Natural killer cell treated with Interleukin-12 subunit alpha and Interleukin-12 subunit beta and Interleukin-15 and Interleukin-18, amount 100 ng/mL, for 72 hours (primary cell): ENCODE measurements around the gene TMEM45B. TPM values are rescaled to one million over a fixed set of nuclear protein-coding genes. Genes with fewer than 3 reads are reported as not detected.
A peak's percentile ranks its signal among the peaks of the same experiment; 100 is the strongest.
"Not testable (repeated sequence)": the region's sequence is repeated elsewhere in the genome, so short reads cannot be mapped to it uniquely, and the experiment has no call there.

Experiments
- ATAC-seq, 2 donors: fragments of 150-1000 bp; cut with Tn5 transposase in 1 of 2; sonication (Bioruptor Pico), chemical (Tn5 transposase) in 1 of 2; 2 replicates each; pipeline ENCODE4 v1.10.0; 2021
- DNase-seq: peaks from one replicate; pipeline ENCODE4 v3.0.0; 2022; ENCODE audit warnings: low spot score
- H3K27ac Mint-ChIP-seq, 2 donors: 1 replicate in 1 of 2; 2 replicates in 1 of 2; pipeline ENCODE4 v1.8.0; 2022; ENCODE audit warnings: mixed read lengths in 2 of 2, mild to moderate bottlenecking in 1 of 2, moderate library complexity in 1 of 2
- H3K27me3 Mint-ChIP-seq, 2 donors: 1 replicate in 1 of 2; 2 replicates in 1 of 2; pipeline ENCODE4 v1.8.0; 2022; ENCODE audit warnings: mixed read lengths in 2 of 2
- H3K36me3 Mint-ChIP-seq: one replicate; pipeline ENCODE4 v1.8.0; 2022; ENCODE audit warnings: mixed read lengths
- H3K4me1 Mint-ChIP-seq, 2 donors: 1 replicate in 1 of 2; 2 replicates in 1 of 2; pipeline ENCODE4 v1.8.0; 2022; ENCODE audit warnings: low read depth in 2 of 2, mixed read lengths in 2 of 2, mild to moderate bottlenecking in 1 of 2
- H3K4me3 Mint-ChIP-seq: one replicate; pipeline ENCODE4 v1.8.0; 2022; ENCODE audit warnings: mixed read lengths
- H3K9me3 Mint-ChIP-seq: 2 replicates; pipeline ENCODE4 v1.8.0; 2022; ENCODE audit warnings: mixed read lengths
- total RNA-seq, 2 donors: library from RNA; stranded (reverse); gene quantifications; one replicate each; pipeline ENCODE4 v1.2.3, GENCODE V29; 2022

Gene TMEM45B
- not detected for total RNA-seq

DNA sequence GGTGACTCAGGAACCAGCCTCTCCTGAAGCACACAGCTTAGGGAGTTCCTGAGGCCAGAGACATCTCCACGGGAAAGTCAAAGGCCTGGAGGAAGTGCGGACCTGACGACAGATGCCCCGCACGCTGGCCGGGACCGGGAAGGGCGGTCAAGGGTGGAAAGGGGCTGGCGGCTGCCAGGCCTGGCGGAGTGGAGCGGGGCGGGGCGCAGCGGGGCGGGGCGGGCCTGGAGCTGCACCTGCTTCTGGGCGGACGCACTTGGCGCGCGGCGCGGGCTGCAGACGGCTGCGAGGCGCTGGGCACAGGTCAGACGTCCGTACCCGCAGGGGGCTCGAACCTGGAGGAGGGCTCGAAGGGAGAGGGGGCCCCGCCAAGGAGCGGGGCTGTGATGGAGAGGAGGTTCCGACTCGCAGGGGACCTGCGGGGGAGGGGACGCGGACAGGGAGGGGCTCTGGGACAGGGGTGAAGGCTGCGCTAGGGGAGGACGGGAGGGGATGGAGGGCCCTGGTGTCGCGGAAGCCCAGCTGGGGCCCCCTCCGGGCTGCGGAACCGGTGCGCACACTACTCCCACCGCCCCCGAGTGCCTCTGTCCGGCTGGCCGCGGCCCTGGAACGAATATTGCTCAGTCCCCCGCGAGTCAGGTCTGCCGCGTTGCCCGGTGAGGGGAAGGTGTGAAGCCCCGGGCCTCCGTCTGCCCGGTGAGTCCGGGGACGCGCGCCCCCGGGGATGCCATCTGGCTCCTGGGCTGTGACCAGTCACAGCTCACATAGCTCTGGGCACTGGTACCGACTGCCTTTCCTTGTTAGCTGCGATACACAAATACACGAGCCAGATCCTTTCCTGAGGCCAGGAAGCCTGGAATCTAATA lies at the start of gene TMEM45B:
Gene TMEM45B (plus strand): TSS at position 253 of the 866 bp plus-strand sequence. CDS start 36,635 bp downstream, outside the sequence.
- Mint-ChIP-seq H3K36me3 (no peaks in the 10 kb centered on the region), H3K27me3 (peaks cover 28 to 58% of the 10 kb centered on the region in 2 donors), H3K9me3 (no peaks in the 10 kb centered on the region), H3K4me3 (peak within 1 kb of the TSS; percentile 49), H3K4me1 (peaks cover 6 to 9% of the 10 kb centered on the region in 2 donors), H3K27ac (no peak within 1 kb of the TSS)
- no peak for DNase-seq
- peak in 1 of 2 donors; percentile 41 for ATAC-seq

DNA sequence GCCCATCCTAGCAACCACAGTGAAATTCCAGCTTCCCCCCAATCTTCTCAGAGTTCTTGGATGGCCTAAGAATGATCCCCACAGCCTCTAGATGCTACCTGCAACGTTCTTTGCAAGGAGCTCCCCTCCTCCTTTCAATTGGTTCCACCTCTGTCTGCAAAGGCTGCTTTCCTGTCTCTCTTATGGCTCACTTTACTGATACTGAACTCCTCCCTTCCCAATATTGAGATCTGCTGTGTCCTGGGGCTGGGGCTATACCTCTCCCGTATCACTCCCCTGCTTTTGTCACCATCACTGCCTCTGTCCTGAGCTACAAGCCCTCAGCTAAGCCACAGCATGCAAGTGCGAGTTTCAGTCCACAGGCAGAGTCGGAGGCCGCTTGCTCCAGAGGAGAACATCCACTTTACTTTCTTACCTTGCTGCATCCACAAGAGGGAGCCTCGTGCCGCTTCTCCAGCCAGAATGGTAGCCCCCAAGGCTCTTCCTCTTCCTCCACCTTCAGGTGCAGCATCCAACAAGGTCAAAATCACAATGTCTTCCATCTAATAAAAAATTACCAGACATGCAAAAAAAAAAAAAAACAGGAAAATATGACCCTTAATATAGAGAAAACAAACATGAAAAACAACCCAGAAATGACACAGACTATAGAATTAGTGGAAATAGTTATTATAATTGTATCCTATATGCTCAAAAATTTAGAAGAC lies 48.6 kb upstream of the TMEM45B start:
- no peak overlapping the region for H3K27ac Mint-ChIP-seq
- ATAC-seq: no peak
- DNase-seq: no peak
- H3K4me3 Mint-ChIP-seq: no peak overlapping the region
- H3K9me3 Mint-ChIP-seq: peaks cover 4% of the 10 kb centered on the region
- no peaks in the 10 kb centered on the region for H3K36me3 Mint-ChIP-seq
- H3K4me1 Mint-ChIP-seq: no peaks in the 10 kb centered on the region
- H3K27me3 Mint-ChIP-seq: peaks cover 12 to 23% of the 10 kb centered on the region in 2 donors

DNA sequence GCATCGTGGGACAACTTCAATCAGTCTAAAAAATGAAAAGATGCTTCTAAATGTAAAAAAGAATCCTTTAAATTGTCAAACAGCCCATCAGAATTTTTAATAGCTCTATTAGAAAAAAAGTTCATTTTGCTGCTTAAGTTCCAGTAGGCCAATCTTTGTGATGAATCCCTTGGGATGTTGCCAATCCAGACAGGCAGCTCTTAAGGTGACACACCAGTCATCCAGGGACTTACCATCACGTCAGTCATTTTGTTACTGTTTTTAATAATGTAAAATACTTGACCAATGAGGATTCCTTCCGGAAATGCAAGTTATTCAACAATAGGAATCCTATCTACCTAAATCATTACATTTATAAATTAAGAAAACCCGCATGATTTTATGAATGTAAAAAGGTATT lies 47.8 kb upstream of the TMEM45B start:
- Mint-ChIP-seq H3K36me3 (no peaks in the 10 kb centered on the region), H3K27me3 (peaks cover 12 to 23% of the 10 kb centered on the region in 2 donors), H3K27ac (no peak overlapping the region), H3K4me3 (no peak overlapping the region), H3K4me1 (no peaks in the 10 kb centered on the region), H3K9me3 (peaks cover 4% of the 10 kb centered on the region)
- ATAC-seq (no peak), DNase-seq (no peak)

DNA sequence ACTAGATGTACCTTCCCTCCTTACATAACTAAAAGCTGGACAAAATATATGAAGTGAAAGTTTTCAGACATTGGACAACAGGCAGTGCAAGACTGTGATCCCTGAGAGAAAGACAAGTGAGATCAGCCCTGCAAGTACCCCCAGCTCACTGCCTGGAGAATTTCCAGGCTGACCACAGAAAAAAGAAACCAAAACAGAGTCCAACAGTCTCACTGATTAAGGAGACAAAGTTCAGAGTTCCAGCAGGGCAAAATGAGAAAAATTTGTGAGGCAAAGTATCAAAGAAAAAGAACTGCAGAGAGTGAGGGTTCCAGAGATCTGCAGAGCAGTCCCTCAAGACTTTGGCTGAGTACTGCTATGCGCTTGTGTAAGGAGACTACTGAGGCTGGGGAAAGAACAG lies 47.3 kb upstream of the TMEM45B start:
- H3K36me3 Mint-ChIP-seq: no peaks in the 10 kb centered on the region
- H3K27me3 Mint-ChIP-seq: peaks cover 7 to 18% of the 10 kb centered on the region in 2 donors
- H3K27ac Mint-ChIP-seq: no peak overlapping the region
- peaks cover 4% of the 10 kb centered on the region for H3K9me3 Mint-ChIP-seq
- no peak for DNase-seq
- H3K4me1 Mint-ChIP-seq: no peaks in the 10 kb centered on the region
- H3K4me3 Mint-ChIP-seq: no peak overlapping the region
- peak in 1 of 2 donors; percentile 53 for ATAC-seq

DNA sequence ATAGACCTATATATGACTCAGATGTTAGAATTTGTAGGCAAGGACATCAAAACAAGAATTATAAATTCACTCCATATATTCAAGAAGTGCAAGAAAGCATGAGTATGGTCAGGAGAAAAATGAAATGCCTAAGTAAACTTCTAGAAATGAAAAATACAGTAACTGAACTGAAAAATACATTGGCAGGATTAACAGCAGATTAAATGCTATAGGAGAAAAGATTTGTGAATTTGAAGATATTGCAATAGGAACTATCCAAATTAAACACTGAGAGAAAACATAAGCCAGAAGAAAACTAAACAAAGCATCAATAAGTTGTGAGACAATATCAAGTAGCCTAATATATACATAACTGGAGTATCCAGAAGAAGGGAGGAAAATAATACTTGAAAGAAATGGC lies 46.6 kb upstream of the TMEM45B start:
- no peaks in the 10 kb centered on the region for H3K36me3 Mint-ChIP-seq
- DNase-seq: no peak
- no peak overlapping the region for H3K4me3 Mint-ChIP-seq
- H3K27ac Mint-ChIP-seq: no peak overlapping the region
- ATAC-seq: no peak
- peaks cover 4% of the 10 kb centered on the region for H3K9me3 Mint-ChIP-seq
- H3K27me3 Mint-ChIP-seq: peaks cover 7 to 15% of the 10 kb centered on the region in 2 donors
- H3K4me1 Mint-ChIP-seq: no peaks in the 10 kb centered on the region

DNA sequence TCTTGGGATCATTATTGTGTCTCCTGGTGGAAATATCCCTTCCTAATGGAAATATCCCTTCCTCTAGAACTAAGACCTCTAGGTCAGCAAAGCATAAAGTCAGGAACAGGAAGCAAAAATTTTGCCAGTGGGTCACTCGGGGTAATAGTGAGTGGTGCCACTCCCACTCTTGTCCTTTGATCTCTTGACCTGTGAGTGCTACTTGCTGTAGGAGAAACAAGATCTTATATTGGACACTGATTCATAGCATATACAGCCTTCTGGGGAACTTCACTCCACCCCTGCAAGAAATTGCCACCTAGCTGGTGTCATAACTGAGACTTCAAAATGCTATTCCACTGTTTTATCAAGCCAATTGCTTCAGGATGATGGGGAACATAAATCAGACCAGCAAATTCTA lies 44.7 kb upstream of the TMEM45B start:
- peaks cover 9 to 18% of the 10 kb centered on the region in 2 donors for H3K27me3 Mint-ChIP-seq
- peaks cover 4% of the 10 kb centered on the region for H3K9me3 Mint-ChIP-seq
- no peaks in the 10 kb centered on the region for H3K4me1 Mint-ChIP-seq
- no peak for ATAC-seq
- H3K4me3 Mint-ChIP-seq: no peak overlapping the region
- H3K27ac Mint-ChIP-seq: no peak overlapping the region
- H3K36me3 Mint-ChIP-seq: no peaks in the 10 kb centered on the region
- DNase-seq: no peak

DNA sequence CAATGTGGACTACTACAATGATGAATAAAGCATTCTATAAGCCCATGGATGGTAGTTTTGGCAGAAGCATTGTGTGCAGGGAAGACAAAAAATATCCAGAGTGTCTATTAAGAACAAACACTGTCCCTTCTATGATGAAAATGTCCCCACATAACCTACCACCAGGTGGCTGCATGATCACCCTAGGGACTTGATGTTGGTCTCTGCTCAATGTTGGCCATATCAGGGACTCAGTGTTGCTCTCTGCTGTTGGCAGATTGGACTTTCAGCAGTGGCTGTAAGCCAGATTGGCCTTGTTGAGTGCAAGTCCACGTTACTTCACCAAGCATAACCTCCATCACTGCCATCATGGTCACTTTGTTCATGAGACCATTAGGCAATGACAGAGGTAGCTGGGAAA lies 44.2 kb upstream of the TMEM45B start:
- not testable (repeated sequence) for H3K4me1 Mint-ChIP-seq, H3K27ac Mint-ChIP-seq, DNase-seq, H3K36me3 Mint-ChIP-seq, H3K9me3 Mint-ChIP-seq, ATAC-seq, H3K4me3 Mint-ChIP-seq
- peaks cover 9 to 18% of the 10 kb centered on the region in 2 donors for H3K27me3 Mint-ChIP-seq

DNA sequence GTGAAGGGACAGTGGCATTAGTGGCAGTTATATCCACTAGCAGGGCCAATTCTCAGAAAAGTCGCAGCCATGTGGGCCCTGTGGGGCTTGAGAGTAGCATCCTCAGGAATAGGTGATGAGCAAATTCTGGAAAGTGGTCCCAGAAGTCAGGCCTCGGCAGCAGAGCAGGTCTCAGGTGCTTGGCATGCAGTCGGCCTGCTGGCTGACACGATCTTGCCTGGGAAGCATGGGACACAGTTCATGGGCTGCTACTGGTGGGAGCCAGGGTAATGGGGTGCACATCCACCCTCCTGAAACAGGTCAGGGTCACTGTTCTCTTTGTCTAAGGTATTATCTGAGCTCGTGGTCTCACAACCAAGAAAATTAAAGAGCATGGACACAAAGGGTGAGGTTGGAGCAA lies 36.8 kb upstream of the TMEM45B start:
- ATAC-seq (no peak), DNase-seq (no peak)
- H3K27ac Mint-ChIP-seq: no peak overlapping the region
- no peaks in the 10 kb centered on the region for H3K9me3 Mint-ChIP-seq
- H3K4me1 Mint-ChIP-seq: no peaks in the 10 kb centered on the region
- no peaks in the 10 kb centered on the region for H3K36me3 Mint-ChIP-seq
- H3K27me3 Mint-ChIP-seq: peaks cover 9 to 22% of the 10 kb centered on the region in 2 donors
- no peak overlapping the region for H3K4me3 Mint-ChIP-seq

DNA sequence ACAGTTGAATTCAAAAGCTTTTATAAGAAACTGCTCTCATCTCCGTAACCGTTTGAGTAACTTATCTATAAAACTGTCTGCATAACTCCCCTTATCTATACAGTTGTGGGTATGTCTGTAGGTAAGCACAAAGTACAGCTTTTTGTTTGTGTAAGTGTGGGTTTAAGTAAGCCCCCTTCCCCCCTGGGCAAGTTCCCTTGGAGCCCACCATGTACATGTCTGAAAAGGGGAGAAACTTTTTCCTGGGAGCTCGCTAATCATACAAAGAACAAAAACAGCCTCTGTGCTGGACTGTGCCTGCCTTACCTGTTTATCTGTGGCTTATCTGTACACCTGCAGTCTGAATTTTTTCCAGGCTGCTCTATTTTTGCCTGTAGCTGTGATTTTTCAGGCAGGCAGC lies 36.3 kb upstream of the TMEM45B start:
- Mint-ChIP-seq H3K4me1 (no peaks in the 10 kb centered on the region), H3K4me3 (no peak overlapping the region), H3K27ac (no peak overlapping the region), H3K36me3 (no peaks in the 10 kb centered on the region), H3K9me3 (no peaks in the 10 kb centered on the region), H3K27me3 (peaks cover 9 to 22% of the 10 kb centered on the region in 2 donors)
- DNase-seq (no peak), ATAC-seq (no peak)

DNA sequence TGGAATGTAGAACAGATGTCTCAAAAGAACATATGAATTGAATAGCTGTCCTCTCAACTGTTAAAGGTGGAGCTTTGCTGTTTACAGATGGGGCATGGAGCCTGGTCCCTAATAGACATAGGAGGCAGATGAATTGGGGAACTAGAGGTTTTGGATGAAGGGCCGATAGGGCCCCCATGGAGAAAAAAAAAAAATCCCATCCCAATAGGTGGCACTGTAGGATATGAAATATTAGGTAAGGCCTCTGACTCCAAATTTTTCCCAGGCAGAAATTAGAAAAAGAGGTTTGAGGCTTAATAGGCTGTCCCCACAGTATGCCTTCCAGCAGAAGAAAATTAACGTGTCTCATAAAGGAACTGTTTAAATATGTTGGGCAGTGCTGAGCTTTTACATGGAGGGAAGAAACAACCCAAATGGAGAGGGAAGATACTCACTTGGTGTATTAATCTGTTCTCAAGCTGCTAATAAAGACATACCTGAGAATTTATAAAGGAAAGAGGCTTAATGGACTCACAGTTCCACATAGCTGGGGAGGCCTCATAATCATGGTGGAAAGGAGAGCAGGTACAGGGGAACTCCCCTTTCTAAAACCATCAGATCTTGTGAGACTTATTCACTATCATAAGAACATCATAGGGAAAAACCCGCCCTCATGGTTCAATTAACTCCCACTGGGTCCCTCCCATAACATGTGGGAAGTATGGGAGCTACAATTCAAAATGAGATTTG lies 30.1 kb upstream of the TMEM45B start:
- H3K9me3 Mint-ChIP-seq: no peaks in the 10 kb centered on the region
- ATAC-seq (no peak), DNase-seq (no peak)
- H3K27ac Mint-ChIP-seq: no peak overlapping the region
- H3K4me3 Mint-ChIP-seq: no peak overlapping the region
- peaks cover 9 to 12% of the 10 kb centered on the region in 2 donors for H3K27me3 Mint-ChIP-seq
- no peaks in the 10 kb centered on the region for H3K36me3 Mint-ChIP-seq
- no peaks in the 10 kb centered on the region for H3K4me1 Mint-ChIP-seq

DNA sequence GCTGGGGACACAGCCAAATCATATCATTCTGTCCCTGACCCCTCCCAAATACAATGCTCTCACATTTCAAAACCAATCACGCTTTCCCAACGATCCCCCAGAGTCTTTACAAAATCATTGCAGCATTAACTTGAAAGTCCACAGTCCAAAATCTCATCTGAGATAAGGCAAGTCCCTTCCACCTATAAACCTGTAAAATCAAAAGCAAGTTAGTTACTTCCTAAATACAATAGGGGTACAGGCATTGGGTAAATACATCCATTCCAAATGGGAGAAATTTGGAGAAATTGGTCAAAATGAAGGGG lies 29.6 kb upstream of the TMEM45B start:
- peaks cover 9 to 13% of the 10 kb centered on the region in 2 donors for H3K27me3 Mint-ChIP-seq
- H3K4me1 Mint-ChIP-seq, H3K9me3 Mint-ChIP-seq, H3K4me3 Mint-ChIP-seq, H3K36me3 Mint-ChIP-seq, DNase-seq, H3K27ac Mint-ChIP-seq, ATAC-seq: not testable (repeated sequence)

DNA sequence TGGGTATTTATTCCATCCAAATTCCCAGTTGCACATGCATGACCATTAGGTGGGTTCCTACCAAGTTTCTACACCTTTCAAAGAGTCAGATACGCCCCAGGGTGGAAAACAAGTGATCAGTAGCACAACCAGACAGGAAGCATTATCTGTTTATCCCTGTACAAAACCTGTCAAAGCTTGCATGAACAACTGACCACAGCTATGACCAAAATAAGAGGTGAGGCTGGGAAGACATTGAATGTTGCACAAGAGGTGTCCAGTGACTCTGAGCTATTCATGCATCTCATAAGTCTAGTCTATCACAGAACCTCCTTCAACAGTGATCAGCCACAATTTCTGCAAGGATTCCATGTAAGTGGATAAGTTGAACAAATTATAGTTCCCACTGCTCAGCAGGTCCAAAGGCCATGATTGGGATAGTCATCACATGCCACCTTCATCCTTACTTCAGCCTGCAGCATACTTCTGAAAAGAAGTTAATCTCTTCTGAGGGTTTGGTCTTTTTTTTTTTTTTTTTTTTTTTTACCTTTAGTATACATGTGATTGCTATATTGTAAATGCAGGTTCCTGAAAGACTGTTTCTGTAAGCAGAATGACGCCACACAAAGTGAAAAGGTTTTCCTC lies 28.0 kb upstream of the TMEM45B start:
- Mint-ChIP-seq H3K4me1 (no peaks in the 10 kb centered on the region), H3K27ac (no peak overlapping the region), H3K27me3 (peaks cover 15 to 19% of the 10 kb centered on the region in 2 donors), H3K36me3 (no peaks in the 10 kb centered on the region), H3K9me3 (no peaks in the 10 kb centered on the region), H3K4me3 (no peak overlapping the region)
- DNase-seq (no peak), ATAC-seq (no peak)

DNA sequence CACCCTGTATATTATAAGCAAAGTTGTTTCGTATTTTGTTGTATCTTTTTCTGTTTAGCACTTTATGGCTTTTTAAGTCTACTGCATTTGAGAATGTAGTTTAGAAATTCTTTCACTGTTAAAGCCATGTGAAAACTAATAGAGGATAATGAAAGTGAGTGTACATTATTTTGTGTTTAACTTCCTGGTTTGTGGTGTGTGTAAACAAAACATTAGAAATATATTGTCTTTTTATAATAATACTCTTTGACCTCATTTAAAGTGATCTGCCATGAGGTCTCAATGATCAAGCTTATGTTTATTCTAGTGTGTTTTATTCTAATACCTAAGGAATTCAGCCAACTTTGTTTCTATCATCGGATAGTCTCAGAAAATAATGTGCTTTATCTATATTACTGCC lies 27.4 kb upstream of the TMEM45B start:
- no peaks in the 10 kb centered on the region for H3K9me3 Mint-ChIP-seq
- no peak for DNase-seq
- no peak overlapping the region for H3K27ac Mint-ChIP-seq
- H3K4me1 Mint-ChIP-seq: no peaks in the 10 kb centered on the region
- no peak for ATAC-seq
- H3K4me3 Mint-ChIP-seq: no peak overlapping the region
- H3K27me3 Mint-ChIP-seq: peaks cover 17 to 24% of the 10 kb centered on the region in 2 donors
- H3K36me3 Mint-ChIP-seq: no peaks in the 10 kb centered on the region
